Spleen (tissue), 7 donors: ENCODE results near the gene PDZD2.

ENCODE experiments used
- CTCF ChIP-seq, 11 experiments: fragments of 200-600 bp in 7 of 11; fragments of 450-650 bp in 4 of 11; sonication (generic) in 4 of 11; IDR thresholded peaks in 8 of 11; conservative IDR thresholded peaks in 3 of 11; 1 replicate in 7 of 11; 2 replicates in 4 of 11; pipeline versions ENCODE4 v1.4.0 to v1.8.0; 2016 to 2021; ENCODE audit warnings: antibody characterized with exemption in 11 of 11, inconsistent platforms in 4 of 11, mild to moderate bottlenecking in 1 of 11
- POLR2A ChIP-seq, 3 donors: fragments of 450-650 bp; IDR thresholded peaks; one replicate each; pipeline ENCODE4 v1.5.1; 2017; ENCODE audit warnings: antibody characterized with exemption in 3 of 3, mild to moderate bottlenecking in 1 of 3
- POLR2AphosphoS5 ChIP-seq, 3 donors: sonication (generic); formaldehyde crosslinking; IDR thresholded peaks; one replicate each; pipeline ENCODE4 v1.5.1; 2017; ENCODE audit warnings: antibody characterized with exemption in 3 of 3
- donor health status: DM: no; HTN: no; CAD: no; lungs with moderate emphysema.
- donor health status: DM: no; HTN: no; CAD: no.
- donor health status: DM: no; HTN: no; CAD: no.

DNA sequence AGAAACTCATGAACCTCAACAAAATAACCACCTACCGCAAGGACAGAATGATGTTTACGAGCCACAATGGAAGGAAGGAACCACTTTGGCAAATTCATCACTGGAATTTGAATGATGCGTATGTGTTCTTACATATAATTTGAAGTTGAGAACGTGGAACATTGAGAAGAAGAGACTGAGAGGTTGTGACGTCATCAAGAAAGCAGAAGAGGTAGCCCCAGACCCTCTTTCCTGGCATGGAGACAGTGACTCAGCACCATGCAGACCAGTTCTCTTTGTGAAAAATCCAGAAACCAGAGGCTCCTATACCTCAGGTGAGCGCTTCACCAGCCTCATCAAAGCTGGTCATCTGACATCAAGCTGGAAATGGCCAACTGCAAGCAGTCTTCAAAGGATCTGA, 124.5 kb downstream of the PDZD2 start:
- TF ChIP-seq CTCF (IDR thresholded peaks at IDR 0.05 in 8 of 11, conservative IDR thresholded peaks at IDR 0.05 in 3 of 11) (no peak), POLR2A (IDR thresholded peaks at IDR 0.05) (no peak), POLR2AphosphoS5 (IDR thresholded peaks at IDR 0.05) (no peak)
